Loucy (cell line): ENCODE measurements around the gene NGRN.
"Not testable (repeated sequence)": the region's sequence is repeated elsewhere in the genome, so short reads cannot be mapped to it uniquely, and the experiment has no call there.

Experiments
- H2AFZ ChIP-seq: fragments of 200-600 bp; sonication (generic); 2 replicates; pipeline ENCODE4 v1.6.0; 2016; ENCODE audit warnings: antibody characterized with exemption, mild to moderate bottlenecking, low read length, moderate library complexity
- H3F3A ChIP-seq: fragments of 200-600 bp; 2 replicates; pipeline ENCODE4 v1.6.0; 2016; ENCODE audit warnings: antibody characterized with exemption, low read depth, mild to moderate bottlenecking
- H3K27me3 ChIP-seq: fragments of 200-600 bp; sonication (generic); 2 replicates; pipeline ENCODE4 v1.6.1; 2014; ENCODE audit warnings: low read length, mild to moderate bottlenecking; ENCODE audit not compliant: insufficient read depth, poor library complexity, severe bottlenecking
- H3K36me3 ChIP-seq: fragments of 200-600 bp; sonication (generic); 2 replicates; pipeline ENCODE4 v1.6.1; 2016; ENCODE audit warnings: low read length; ENCODE audit not compliant: insufficient read depth
- H3K4me1 ChIP-seq: fragments of 200-600 bp; sonication (generic); 2 replicates; pipeline ENCODE4 v1.5.1; 2014; ENCODE audit warnings: low read length, mild to moderate bottlenecking; ENCODE audit not compliant: insufficient read depth, poor library complexity, severe bottlenecking
- H3K4me2 ChIP-seq: fragments of 200-600 bp; sonication (generic); 2 replicates; pipeline ENCODE4 v1.6.0; 2014; ENCODE audit warnings: antibody characterized with exemption, low read length, low read depth, mild to moderate bottlenecking; ENCODE audit not compliant: poor library complexity, severe bottlenecking
- H3K4me3 ChIP-seq: fragments of 200-600 bp; sonication (generic); 2 replicates; pipeline ENCODE4 v1.5.1; 2014; ENCODE audit warnings: low read length, mild to moderate bottlenecking, mixed read lengths; ENCODE audit not compliant: poor library complexity, severe bottlenecking
- H3K79me2 ChIP-seq: fragments of 200-600 bp; sonication (generic); 2 replicates; pipeline ENCODE4 v1.6.1; 2014; ENCODE audit warnings: low read length; ENCODE audit not compliant: insufficient read depth
- H3K9ac ChIP-seq: fragments of 200-600 bp; sonication (generic); 2 replicates; pipeline ENCODE4 v1.6.0; 2014; ENCODE audit warnings: mild to moderate bottlenecking, low read depth, low read length, moderate library complexity; ENCODE audit not compliant: poor library complexity, severe bottlenecking
- H3K9me2 ChIP-seq: fragments of 200-600 bp; sonication (generic); replicated peaks from 2 replicates; pipeline ENCODE4 v1.6.1; 2016; ENCODE audit warnings: low read depth, low read length, mixed read lengths
- H3K9me3 ChIP-seq: fragments of 200-600 bp; sonication (generic); 2 replicates; pipeline ENCODE4 v1.6.1; 2014; ENCODE audit warnings: mild to moderate bottlenecking, antibody characterized with exemption, low read length, low read depth; ENCODE audit not compliant: insufficient read depth
- H4K20me1 ChIP-seq: fragments of 200-600 bp; sonication (generic); 2 replicates; pipeline ENCODE4 v1.6.0; 2014; ENCODE audit warnings: antibody characterized with exemption, low read length, mild to moderate bottlenecking; ENCODE audit not compliant: insufficient read depth, poor library complexity, severe bottlenecking
- EZH2phosphoT487 ChIP-seq: fragments of 200-600 bp; IDR thresholded peaks from 2 replicates; pipeline ENCODE4 v1.6.1; 2018; ENCODE audit warnings: antibody characterized with exemption, mild to moderate bottlenecking, moderate library complexity, borderline replicate concordance
- TF ChIP-seq, protein P1 (sequence below): fragments of 200-600 bp; sonication (generic); conservative IDR thresholded peaks from 2 replicates; pipeline ENCODE4 v1.5.1; 2014; ENCODE audit warnings: mild to moderate bottlenecking, antibody characterized with exemption, low read length

The NGRN gene

GRCh38 chr15:90294601-90295269, 29.3 kb downstream of the NGRN start:
- no peak overlapping the region for H3K4me2 ChIP-seq
- no peaks in the 10 kb centered on the region for H3K36me3 ChIP-seq
- no peaks in the 10 kb centered on the region for H3F3A ChIP-seq
- H3K27me3 ChIP-seq = no peaks in the 10 kb centered on the region
- H3K79me2 ChIP-seq = no peaks in the 10 kb centered on the region
- TF ChIP-seq EZH2phosphoT487 = no peak
- TF ChIP-seq, protein P1, sequence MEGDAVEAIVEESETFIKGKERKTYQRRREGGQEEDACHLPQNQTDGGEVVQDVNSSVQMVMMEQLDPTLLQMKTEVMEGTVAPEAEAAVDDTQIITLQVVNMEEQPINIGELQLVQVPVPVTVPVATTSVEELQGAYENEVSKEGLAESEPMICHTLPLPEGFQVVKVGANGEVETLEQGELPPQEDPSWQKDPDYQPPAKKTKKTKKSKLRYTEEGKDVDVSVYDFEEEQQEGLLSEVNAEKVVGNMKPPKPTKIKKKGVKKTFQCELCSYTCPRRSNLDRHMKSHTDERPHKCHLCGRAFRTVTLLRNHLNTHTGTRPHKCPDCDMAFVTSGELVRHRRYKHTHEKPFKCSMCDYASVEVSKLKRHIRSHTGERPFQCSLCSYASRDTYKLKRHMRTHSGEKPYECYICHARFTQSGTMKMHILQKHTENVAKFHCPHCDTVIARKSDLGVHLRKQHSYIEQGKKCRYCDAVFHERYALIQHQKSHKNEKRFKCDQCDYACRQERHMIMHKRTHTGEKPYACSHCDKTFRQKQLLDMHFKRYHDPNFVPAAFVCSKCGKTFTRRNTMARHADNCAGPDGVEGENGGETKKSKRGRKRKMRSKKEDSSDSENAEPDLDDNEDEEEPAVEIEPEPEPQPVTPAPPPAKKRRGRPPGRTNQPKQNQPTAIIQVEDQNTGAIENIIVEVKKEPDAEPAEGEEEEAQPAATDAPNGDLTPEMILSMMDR = no peak; the same call in 1 of the 2 replicates
- H3K4me3 ChIP-seq = no peak overlapping the region
- H2AFZ ChIP-seq = no peak overlapping the region; the same call in 1 of the 2 replicates
- no peaks in the 10 kb centered on the region for H3K9me3 ChIP-seq
- peaks cover 8% of the 10 kb centered on the region for H3K4me1 ChIP-seq
- no peaks in the 10 kb centered on the region for H4K20me1 ChIP-seq
- H3K9ac ChIP-seq = no peak overlapping the region
- H3K9me2 ChIP-seq = no peaks in the 10 kb centered on the region

DNA sequence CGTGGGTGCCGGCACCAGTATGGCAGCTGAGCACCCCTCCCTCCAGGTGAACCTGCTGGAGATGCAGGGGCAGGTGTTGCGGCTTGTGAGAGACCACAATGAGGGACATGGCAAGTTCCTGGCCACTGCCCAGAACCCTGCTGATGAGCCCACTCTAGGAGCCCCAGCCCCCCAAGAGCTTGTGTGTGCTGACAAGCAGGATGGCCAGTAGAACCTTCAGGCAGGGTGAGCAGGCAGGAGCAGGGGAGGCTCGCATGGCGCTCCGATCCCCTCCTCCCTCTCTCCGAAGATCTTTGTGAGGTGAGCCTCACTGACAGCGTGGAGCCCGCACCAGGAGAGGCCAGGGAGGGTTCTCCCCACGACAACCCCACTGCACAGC, 29.8 kb downstream of the NGRN start:
- H3F3A ChIP-seq = no peaks in the 10 kb centered on the region
- H3K9ac ChIP-seq = no peak overlapping the region
- no peak overlapping the region; the same call in 1 of the 2 replicates for H2AFZ ChIP-seq
- H3K4me3 ChIP-seq = no peak overlapping the region
- H3K79me2 ChIP-seq = no peaks in the 10 kb centered on the region
- H3K4me1 ChIP-seq = peaks cover 8% of the 10 kb centered on the region
- H3K27me3 ChIP-seq = no peaks in the 10 kb centered on the region
- no peak overlapping the region for H3K4me2 ChIP-seq
- TF ChIP-seq EZH2phosphoT487 = no peak
- TF ChIP-seq, protein P1 = no peak
- no peaks in the 10 kb centered on the region for H3K9me2 ChIP-seq
- no peaks in the 10 kb centered on the region for H3K9me3 ChIP-seq
- H4K20me1 ChIP-seq = no peaks in the 10 kb centered on the region
- no peaks in the 10 kb centered on the region for H3K36me3 ChIP-seq

DNA sequence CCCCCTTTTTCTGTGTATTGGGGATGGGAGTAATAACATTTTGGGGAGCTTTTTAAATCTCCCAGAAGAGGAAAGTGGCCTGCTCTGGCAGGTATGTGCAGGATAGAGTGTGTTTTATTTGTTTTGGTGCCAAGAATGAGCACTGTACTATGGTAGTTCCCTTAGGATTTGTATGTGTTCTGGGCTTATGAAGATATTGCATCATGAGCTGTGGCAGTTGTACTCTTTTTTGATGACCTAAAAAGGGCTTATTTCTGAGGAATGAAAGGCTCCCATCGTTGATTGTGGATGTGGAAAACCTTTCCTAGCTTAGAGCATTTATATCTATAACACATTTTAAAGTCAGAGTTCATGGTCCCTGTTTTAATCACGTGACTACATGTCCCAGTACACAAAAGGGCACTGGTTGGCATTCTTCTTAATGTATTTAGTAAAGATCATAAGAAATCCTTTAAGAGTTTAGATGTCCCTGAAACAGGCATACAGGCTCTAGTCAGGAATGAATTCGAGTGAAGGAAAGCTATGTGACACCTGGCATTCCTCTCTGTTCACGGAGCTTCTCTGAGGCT, 30.9 kb downstream of the NGRN start:
- H3K4me1 ChIP-seq, H4K20me1 ChIP-seq, H3K27me3 ChIP-seq, H3K4me3 ChIP-seq, H3K9ac ChIP-seq, H3F3A ChIP-seq, H3K79me2 ChIP-seq, H3K9me3 ChIP-seq, H2AFZ ChIP-seq, H3K9me2 ChIP-seq, H3K36me3 ChIP-seq, H3K4me2 ChIP-seq: not testable (repeated sequence)

- Histone ChIP-seq H3K27me3 (no peaks in the 10 kb centered on the region), H3K9me2 (no peaks in the 10 kb centered on the region), H3K4me1 (peaks cover 8% of the 10 kb centered on the region), H4K20me1 (no peaks in the 10 kb centered on the region), H3F3A (no peaks in the 10 kb centered on the region), H2AFZ (no peak overlapping the region), H3K4me3 (no peak overlapping the region), H3K4me2 (no peak overlapping the region), H3K9me3 (no peaks in the 10 kb centered on the region), H3K79me2 (no peaks in the 10 kb centered on the region), H3K9ac (no peak overlapping the region), H3K36me3 (no peaks in the 10 kb centered on the region)
- TF ChIP-seq EZH2phosphoT487 = no peak
- TF ChIP-seq, protein P1 = no peak
These were observed 31.5 kb downstream of the NGRN start for GRCh38 chr15:90297021-90297420.
